GM11168 (cell line): ENCODE results near the gene SCAF8.

Experiments used
- in situ Hi-C: fragments of 300-500 bp; cut with MboI; formaldehyde crosslinking; loops from one replicate; pipeline ENCODE4 v1.12.0; 2022; ENCODE audit warnings: low sequenced_read_pairs; ENCODE audit not compliant: unreplicated experiment

The SCAF8 gene

DNA sequence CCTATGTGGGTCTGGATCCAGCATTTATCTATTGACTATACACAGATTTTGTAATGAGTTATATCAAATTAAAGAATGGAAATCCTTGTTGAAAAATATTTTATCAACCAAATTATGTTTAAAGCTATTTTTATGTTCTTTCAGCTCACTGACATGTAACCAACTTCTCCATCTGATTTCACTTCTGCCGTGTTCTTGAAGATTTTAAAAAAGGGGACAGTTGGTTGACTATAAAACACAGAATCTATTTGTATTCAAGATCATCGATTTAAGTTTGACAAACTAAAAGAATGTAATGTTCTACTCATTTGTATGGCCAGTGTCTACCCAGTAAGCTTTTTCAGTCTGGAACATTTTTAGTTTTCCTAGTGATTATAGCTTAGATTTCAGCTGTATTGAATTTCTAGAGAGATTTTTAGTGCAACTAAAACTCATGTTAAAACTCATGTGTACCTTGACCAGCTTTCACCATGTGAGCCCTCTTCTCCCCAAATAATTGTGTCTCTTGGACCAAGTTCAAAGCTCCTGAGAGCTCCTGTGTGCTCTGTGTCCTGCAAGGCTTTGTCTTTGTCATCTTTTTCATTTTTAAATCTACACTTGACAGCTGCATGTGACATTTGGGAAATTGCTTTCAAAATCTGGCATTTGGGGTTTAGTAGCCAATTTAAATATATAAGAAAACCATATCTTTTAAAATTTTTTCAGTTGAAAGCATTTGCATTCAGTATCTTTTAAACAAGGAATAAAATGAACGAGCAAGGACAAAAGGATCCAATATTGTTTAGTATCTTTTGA lies 143.5 kb downstream of the SCAF8 start:
- in situ Hi-C loops, result no loop called here

DNA sequence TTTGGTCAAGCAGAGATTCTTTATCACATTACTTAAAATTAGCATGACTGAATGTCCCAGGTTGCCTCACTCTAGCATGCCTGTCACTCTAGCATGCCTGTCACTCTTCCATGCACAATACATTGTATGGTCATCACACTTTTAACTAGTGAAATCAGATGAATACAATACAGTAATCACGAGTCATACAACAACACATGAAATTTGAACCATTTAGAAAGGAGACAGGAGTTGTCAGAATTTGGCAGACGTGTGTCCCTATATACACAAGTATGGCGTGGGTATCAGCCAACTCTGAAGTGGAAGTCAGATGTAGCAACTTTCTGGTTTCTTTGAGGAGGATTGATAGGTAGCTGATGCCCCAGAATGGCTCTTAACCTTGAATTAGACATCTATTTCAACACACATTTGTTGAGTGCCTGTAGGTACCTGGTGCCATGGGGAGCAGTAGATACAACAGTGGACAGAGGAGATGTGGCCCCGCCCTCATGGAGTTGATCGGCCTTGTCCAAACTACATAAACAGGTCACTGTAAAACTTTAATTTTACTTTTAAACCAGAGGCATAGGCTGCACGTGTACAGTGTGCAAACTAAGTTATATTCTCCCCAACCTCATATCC lies 145.8 kb downstream of the SCAF8 start:
- in situ Hi-C loops, result no loop called here

DNA sequence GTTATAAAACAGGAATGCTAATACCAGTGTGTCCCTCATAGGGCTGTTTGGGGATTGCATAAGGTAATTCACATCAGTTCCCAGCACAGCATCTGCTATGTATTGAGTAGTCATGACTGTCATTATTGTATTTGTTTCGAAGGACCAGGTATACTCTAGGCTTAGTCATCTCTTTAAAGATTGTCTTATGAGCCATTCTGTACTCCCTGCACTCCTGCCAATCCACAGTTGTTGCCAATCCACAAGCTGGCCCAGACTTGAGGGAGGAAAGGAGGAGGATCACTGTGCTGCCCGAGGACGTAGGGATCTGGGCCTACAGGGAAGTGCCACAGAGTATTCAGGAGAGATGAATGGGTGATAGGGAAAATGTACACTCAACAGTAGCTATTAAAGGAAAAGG lies 148.9 kb downstream of the SCAF8 start:
- in situ Hi-C loops, result no loop called here
